Mesendoderm (in vitro differentiated cells): ENCODE data around the gene ASB1.

Experiments
- DNase-seq: peaks from one replicate; pipeline ENCODE4 v3.0.0; 2013
- H2AK5ac ChIP-seq: 2 replicates; pipeline ENCODE4 v1.6.1; 2013; ENCODE audit warnings: low read length, inconsistent platforms
- H2BK120ac ChIP-seq: 2 replicates; pipeline ENCODE4 v1.6.1; 2013; ENCODE audit warnings: low read depth, mild to moderate bottlenecking, low read length, moderate library complexity, mixed read lengths
- H2BK15ac ChIP-seq: replicated peaks from 2 replicates; pipeline ENCODE4 v1.6.1; 2013; ENCODE audit warnings: low read depth, mild to moderate bottlenecking, moderate library complexity
- H2BK5ac ChIP-seq: 2 replicates; pipeline ENCODE4 v1.6.1; 2013; ENCODE audit warnings: low read length, inconsistent platforms
- H3K18ac ChIP-seq: 2 replicates; pipeline ENCODE4 v1.6.1; 2013; ENCODE audit warnings: mild to moderate bottlenecking, low read length, mixed read lengths
- H3K23ac ChIP-seq: one replicate; pipeline ENCODE4 v1.6.1; 2013; ENCODE audit warnings: low read length
- H3K27ac ChIP-seq: 2 replicates; pipeline ENCODE4 v1.5.1; 2013; ENCODE audit warnings: low read depth, mild to moderate bottlenecking, inconsistent platforms, low read length, moderate library complexity
- H3K27me3 ChIP-seq: 2 replicates; pipeline ENCODE4 v1.6.1; 2013; ENCODE audit warnings: low read length, control low read depth, mild to moderate bottlenecking, inconsistent platforms; ENCODE audit not compliant: insufficient read depth, poor library complexity
- H3K36me3 ChIP-seq: 2 replicates; pipeline ENCODE4 v1.6.1; 2013; ENCODE audit warnings: low read length, inconsistent platforms; ENCODE audit not compliant: control insufficient read depth, insufficient read depth
- H3K4ac ChIP-seq: one replicate; pipeline ENCODE4 v1.6.1; 2013; ENCODE audit warnings: low read depth, mild to moderate bottlenecking, low read length, moderate library complexity
- H3K4me1 ChIP-seq: 2 replicates; pipeline ENCODE4 v1.6.1; 2013; ENCODE audit warnings: low read depth, low read length, inconsistent platforms; ENCODE audit not compliant: control insufficient read depth
- H3K4me2 ChIP-seq: 2 replicates; pipeline ENCODE4 v1.6.1; 2013; ENCODE audit warnings: low read length
- H3K4me3 ChIP-seq: 2 replicates; pipeline ENCODE4 v1.5.1; 2013; ENCODE audit warnings: mild to moderate bottlenecking, low read length
- H3K56ac ChIP-seq: one replicate; pipeline ENCODE4 v1.6.1; 2013; ENCODE audit warnings: low read length
- H3K79me1 ChIP-seq: 2 replicates; pipeline ENCODE4 v1.6.1; 2013; ENCODE audit warnings: low read length, inconsistent platforms
- H3K79me2 ChIP-seq: 2 replicates; pipeline ENCODE4 v1.6.1; 2013; ENCODE audit warnings: mild to moderate bottlenecking, low read length; ENCODE audit not compliant: control insufficient read depth, insufficient read depth
- H3K9ac ChIP-seq: 2 replicates; pipeline ENCODE4 v1.6.1; 2013; ENCODE audit warnings: low read length, inconsistent platforms
- H4K5ac ChIP-seq: one replicate; pipeline ENCODE4 v1.6.1; 2013; ENCODE audit warnings: low read length
- H4K8ac ChIP-seq: one replicate; pipeline ENCODE4 v1.6.1; 2013; ENCODE audit warnings: low read depth, mild to moderate bottlenecking, control low read depth, low read length, moderate library complexity
- WGBS: extraction: QIAGEN DNeasy Blood & Tissue Kit; methylation state at CpG from one replicate; pipeline ENCODE4 v1.1.7; 2013; ENCODE audit warnings: low lambda C conversion rate, missing lambda C conversion rate; ENCODE audit not compliant: insufficient coverage; ENCODE audit errors: extremely low coverage; 5-methylcytosine and 5-hydroxymethylcytosine counted together

Gene ASB1

GRCh38 chr2:238479847-238480246, 53.1 kb downstream of the ASB1 start:
- Histone ChIP-seq H3K4ac (no peak overlapping the region), H3K23ac (no peak overlapping the region), H4K8ac (no peak overlapping the region), H3K56ac (no peak overlapping the region), H2BK5ac (no peak overlapping the region), H3K79me1 (no peaks in the 10 kb centered on the region), H3K27ac (no peak overlapping the region), H2AK5ac (no peak overlapping the region), H3K36me3 (no peaks in the 10 kb centered on the region), H2BK15ac (no peak overlapping the region), H3K4me3 (no peak overlapping the region), H3K79me2 (no peaks in the 10 kb centered on the region), H3K27me3 (no peaks in the 10 kb centered on the region), H3K4me1 (no peaks in the 10 kb centered on the region), H3K9ac (no peak overlapping the region), H2BK120ac (no peak overlapping the region), H3K4me2 (no peak overlapping the region), H4K5ac (no peak overlapping the region), H3K18ac (no peak overlapping the region)
- no peak for DNase-seq
- WGBS = no CpG with 5 or more reads among the region's 1 CpG

- Histone ChIP-seq H2AK5ac (no peak overlapping the region), H2BK5ac (no peak overlapping the region), H3K4me2 (no peak overlapping the region), H2BK15ac (no peak overlapping the region), H3K18ac (no peak overlapping the region), H3K36me3 (no peaks in the 10 kb centered on the region), H3K27me3 (no peaks in the 10 kb centered on the region), H3K4me1 (no peaks in the 10 kb centered on the region), H3K4me3 (no peak overlapping the region), H3K79me2 (no peaks in the 10 kb centered on the region), H3K27ac (no peak overlapping the region), H2BK120ac (no peak overlapping the region), H3K56ac (no peak overlapping the region), H4K5ac (no peak overlapping the region), H3K23ac (no peak overlapping the region), H3K4ac (no peak overlapping the region), H3K79me1 (no peaks in the 10 kb centered on the region), H3K9ac (no peak overlapping the region), H4K8ac (no peak overlapping the region)
- 100% methylated on average over 2 of the region's 6 CpGs for WGBS
- no peak for DNase-seq
These were observed 56.3 kb downstream of the ASB1 start for GRCh38 chr2:238483021-238483420.

GRCh38 chr2:238483656-238484055, 56.9 kb downstream of the ASB1 start:
- no peak overlapping the region for H3K9ac ChIP-seq
- H3K23ac ChIP-seq = no peak overlapping the region
- no peaks in the 10 kb centered on the region for H3K79me2 ChIP-seq
- no CpG with 5 or more reads among the region's 8 CpGs for WGBS
- no peak overlapping the region for H3K4me2 ChIP-seq
- no peak overlapping the region for H4K8ac ChIP-seq
- no peaks in the 10 kb centered on the region for H3K79me1 ChIP-seq
- no peak overlapping the region for H4K5ac ChIP-seq
- H3K4ac ChIP-seq = no peak overlapping the region
- H3K56ac ChIP-seq = no peak overlapping the region
- no peak overlapping the region for H3K18ac ChIP-seq
- no peak overlapping the region for H2BK5ac ChIP-seq
- H3K4me3 ChIP-seq = no peak overlapping the region
- DNase-seq = no peak
- no peak overlapping the region for H2BK120ac ChIP-seq
- H3K27ac ChIP-seq = no peak overlapping the region
- H3K4me1 ChIP-seq = no peaks in the 10 kb centered on the region
- H3K27me3 ChIP-seq = no peaks in the 10 kb centered on the region
- no peak overlapping the region for H2BK15ac ChIP-seq
- H3K36me3 ChIP-seq = no peaks in the 10 kb centered on the region
- no peak overlapping the region for H2AK5ac ChIP-seq

DNA sequence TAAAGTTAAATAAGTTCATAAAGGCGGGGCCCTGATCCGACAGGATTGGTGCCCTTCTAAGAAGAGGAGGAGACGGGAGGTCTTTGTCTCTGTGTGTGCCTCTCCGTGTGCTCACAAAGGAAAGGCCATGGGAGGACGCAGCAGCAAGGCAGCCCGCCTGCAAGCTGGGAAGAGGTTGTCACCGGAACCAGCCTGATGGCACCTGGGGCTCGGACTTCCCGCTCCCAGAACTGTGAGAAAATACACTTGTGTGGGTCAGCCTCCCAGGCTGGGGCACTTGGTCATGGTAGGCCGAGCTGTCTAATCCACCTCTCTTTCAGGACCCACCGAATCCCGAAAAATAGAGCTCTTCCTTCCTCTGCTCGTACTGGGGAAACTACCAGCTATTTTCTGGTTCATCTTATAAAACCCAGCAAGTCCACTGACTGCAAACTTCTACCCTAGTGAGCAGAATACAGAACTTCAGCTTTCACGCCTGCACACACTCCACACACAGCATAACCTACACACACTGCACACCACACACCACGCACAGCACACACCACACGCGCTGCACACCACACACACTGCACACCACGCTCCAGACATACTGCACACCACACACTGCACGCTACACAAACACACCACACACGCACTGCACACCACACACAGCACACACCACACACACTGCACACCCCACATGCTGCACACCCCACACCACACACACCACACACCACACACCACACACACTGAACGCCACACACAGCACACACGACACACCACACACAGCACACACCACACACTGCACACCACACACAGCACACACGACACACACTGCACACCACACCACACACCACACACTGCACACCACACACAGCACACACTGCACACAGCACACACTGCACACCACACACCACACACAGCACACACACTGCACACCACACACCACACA, 58.1 kb downstream of the ASB1 start:
- Histone ChIP-seq H3K4me3 (no peak overlapping the region), H3K9ac (no peak overlapping the region), H3K4me1 (no peaks in the 10 kb centered on the region), H3K4ac (no peak overlapping the region), H2BK120ac (no peak overlapping the region), H4K5ac (no peak overlapping the region), H3K4me2 (no peak overlapping the region), H3K27ac (no peak overlapping the region), H2BK5ac (no peak overlapping the region), H3K23ac (no peak overlapping the region), H3K79me1 (no peaks in the 10 kb centered on the region), H2AK5ac (no peak overlapping the region), H2BK15ac (no peak overlapping the region), H3K18ac (no peak overlapping the region), H3K36me3 (no peaks in the 10 kb centered on the region), H4K8ac (no peak overlapping the region), H3K27me3 (no peaks in the 10 kb centered on the region), H3K79me2 (no peaks in the 10 kb centered on the region), H3K56ac (no peak overlapping the region)
- DNase-seq = peak; percentile 20
- no CpG with 5 or more reads among the region's 23 CpGs for WGBS

DNA sequence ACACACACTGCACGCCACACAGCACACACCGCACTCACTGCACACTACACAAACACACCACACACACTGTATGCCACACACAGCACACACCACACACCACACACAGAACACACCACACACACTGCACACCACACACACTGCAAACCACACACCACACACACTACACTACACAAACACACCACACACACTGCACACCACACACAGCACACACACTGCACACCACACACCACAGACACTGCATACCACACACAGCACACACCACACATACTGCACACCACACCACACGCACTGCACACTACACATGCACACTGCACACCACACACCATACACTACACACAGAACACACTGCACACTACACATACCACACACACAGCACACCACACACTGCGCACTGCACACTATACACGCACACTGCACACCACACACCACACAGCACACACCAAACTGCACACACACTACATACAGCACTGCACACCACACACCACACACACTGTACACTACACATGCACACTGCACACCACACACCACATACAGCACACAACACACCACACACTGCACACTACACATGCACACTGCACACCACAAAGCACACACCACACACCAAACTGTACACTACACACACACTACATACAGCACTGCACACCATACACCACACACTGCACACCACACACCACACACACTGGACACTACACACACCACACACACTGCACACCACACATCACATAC, 59.6 kb downstream of the ASB1 start:
- H4K8ac ChIP-seq = no peak overlapping the region
- DNase-seq = no peak
- H3K4me3 ChIP-seq = no peak overlapping the region

More for the DNA sequence above, 59.6 kb downstream of the ASB1 start:
- no peak overlapping the region for H3K23ac ChIP-seq
- H3K9ac ChIP-seq = no peak overlapping the region
- H3K56ac ChIP-seq = no peak overlapping the region
- no peak overlapping the region for H3K4me2 ChIP-seq
- no peak overlapping the region for H2BK5ac ChIP-seq
- no peaks in the 10 kb centered on the region for H3K27me3 ChIP-seq
- no peak overlapping the region for H2BK120ac ChIP-seq
- no peak overlapping the region for H3K27ac ChIP-seq
- no peak overlapping the region for H2AK5ac ChIP-seq
- no CpG with 5 or more reads among the region's 5 CpGs for WGBS
- H3K79me1 ChIP-seq = no peaks in the 10 kb centered on the region
- no peaks in the 10 kb centered on the region for H3K36me3 ChIP-seq
- H3K79me2 ChIP-seq = no peaks in the 10 kb centered on the region
- no peak overlapping the region for H3K4ac ChIP-seq
- no peak overlapping the region for H2BK15ac ChIP-seq
- no peak overlapping the region for H4K5ac ChIP-seq
- H3K4me1 ChIP-seq = no peaks in the 10 kb centered on the region
- H3K18ac ChIP-seq = no peak overlapping the region
